GM19240 (cell line): Measurements from ENCODE around the gene SIVA1.

Experiments
- DNase-seq: peaks from one replicate; pipeline ENCODE4 v3.0.0; 2011; ENCODE audit warnings: low spot score; ENCODE audit not compliant: insufficient read length

SIVA1 gene

DNA sequence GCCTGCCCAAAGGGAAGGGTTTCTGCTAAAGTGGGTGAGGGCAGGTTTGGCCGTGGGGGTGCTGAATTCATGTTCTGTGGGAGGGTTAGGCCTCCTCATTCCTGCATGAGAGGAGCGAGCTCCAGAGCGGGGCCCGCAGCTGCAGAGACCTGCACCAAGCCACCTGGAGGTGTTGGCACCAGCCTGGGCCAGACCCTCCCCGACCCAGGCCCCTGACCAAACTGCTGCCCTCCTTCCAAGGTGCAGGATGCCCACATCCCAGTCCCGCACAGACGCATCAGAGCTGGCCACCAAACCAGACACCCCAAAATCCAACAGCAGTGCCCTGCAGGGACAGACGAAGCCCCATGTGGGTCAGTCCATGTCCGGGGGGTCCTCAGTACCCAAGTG is 18.4 kb upstream of the SIVA1 start:
- DNase-seq, result no peak

DNA sequence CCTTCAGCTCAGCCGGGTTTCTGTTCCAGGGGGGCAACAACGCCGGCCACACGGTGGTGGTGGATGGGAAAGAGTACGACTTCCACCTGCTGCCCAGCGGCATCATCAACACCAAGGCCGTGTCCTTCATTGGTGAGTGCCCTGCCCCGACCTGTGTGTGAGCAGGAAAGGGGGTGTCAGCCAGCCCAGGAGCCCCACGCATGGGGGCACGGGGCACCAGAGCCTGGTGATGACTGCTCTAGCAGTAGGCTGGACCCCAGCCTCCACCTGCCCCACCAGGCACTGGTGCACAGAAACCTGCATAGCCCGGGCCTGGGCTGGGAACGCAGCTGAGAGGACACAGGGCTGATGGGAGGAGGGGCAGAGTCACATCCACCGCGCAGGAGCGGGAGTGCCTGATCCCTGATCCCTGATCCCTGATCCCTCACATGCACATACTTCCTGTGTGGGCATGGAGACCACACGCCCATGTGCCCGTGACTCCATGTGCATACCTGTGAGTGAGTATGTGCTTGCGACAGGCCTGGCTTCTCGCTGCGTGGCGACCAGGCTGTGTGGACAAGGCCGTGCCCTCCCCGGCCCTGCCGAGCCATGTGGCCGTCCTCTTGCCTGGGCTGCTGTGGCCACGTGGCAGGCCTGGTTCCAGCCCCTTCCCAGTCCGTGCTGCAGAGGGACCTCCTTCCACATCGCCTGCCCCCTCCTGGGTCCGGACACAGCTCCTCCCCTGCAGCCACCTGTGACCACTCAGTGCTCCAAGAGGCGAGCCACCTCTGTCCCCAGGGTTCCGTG is 17.8 kb upstream of the SIVA1 start:
- no peak for DNase-seq

DNA sequence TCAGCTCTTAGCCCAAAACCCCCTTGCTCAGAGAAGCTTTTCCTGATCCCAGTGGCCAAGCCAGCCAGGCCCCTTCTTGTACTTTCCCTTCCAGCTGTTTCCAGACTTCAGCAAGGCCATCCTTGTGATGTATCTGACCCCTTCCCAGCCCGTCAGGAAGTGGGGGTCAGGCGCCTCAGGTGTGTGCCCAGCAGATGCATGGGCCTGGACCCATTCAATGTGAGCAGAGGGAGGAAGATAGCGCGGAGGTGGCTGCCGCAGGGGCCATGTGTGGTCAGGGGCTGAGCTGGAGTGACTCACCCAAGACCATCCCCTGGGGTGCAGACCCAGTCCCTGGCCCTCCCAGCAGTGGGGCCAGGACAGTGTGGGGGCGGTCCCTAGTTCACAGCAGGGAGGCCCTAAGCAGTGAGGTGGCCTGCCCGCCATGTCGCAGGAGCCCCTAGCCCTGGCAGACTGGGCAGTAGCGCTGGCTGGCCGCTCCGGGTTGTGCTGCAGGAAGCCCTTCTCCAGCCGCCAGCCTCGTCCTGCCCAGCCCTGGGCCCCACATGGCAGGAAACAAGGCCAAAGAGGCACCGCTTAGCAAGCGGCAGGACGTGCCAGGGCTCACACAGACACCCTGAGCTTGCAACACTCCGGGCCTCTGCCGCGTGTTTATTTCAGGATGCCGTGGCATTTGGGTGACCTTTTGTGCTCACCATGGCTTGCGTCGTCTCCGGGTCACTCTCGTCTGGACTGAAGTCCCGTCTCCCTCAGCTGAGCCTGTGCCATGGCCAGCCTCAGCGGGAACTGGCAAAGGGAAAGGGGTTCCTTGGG is 16.9 kb upstream of the SIVA1 start:
- no peak for DNase-seq

DNA sequence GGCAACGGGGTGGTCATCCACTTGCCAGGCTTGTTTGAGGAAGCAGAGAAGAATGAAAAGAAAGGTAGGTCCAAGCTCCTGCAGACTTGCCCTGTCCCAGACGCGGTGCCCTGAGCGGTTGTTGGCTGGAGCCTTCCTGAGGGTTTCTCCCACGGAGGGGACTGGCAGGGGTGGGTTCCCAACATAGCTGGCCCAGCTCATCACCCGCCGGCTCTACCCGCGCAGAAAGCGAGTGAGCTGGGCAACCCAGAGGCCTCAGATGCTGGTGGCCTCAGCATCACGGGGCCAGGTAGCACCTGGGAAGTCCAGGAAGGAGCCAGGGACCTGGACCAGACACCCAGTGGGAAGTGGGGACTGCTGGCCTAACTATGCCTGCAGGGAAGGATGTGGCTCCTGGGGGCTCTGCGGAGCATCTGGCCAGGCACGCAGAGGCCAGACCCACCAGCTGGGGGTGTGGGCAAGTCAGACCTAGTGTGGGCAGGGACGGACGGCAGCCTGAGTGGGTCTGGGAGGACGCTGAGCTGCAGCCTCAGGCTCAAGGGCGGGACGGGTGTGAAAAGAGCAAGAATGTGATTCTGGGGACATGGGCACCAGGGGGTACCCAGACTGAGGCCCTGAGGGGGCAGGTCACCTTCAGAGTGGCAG is 14.4 kb upstream of the SIVA1 start:
- DNase-seq, result no peak

DNA sequence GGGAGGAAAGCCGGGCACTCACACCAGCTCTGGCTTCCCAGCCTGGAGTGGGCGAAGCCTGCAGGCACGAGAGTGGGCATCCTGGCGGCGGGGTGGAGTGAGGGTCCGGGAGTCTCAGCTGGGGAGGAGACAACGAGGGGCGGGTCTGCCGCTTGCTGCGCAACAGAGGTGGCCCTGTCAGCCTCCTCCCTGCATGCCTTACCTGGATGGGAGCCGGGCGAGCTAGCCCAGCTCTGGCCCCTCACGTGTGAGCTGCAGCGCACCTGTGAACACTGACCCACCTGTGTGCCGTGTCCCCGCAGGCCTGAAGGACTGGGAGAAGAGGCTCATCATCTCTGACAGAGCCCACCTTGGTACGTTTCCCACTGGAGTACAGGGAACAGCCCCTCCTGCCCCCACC is 13.9 kb upstream of the SIVA1 start:
- DNase-seq, result no peak

DNA sequence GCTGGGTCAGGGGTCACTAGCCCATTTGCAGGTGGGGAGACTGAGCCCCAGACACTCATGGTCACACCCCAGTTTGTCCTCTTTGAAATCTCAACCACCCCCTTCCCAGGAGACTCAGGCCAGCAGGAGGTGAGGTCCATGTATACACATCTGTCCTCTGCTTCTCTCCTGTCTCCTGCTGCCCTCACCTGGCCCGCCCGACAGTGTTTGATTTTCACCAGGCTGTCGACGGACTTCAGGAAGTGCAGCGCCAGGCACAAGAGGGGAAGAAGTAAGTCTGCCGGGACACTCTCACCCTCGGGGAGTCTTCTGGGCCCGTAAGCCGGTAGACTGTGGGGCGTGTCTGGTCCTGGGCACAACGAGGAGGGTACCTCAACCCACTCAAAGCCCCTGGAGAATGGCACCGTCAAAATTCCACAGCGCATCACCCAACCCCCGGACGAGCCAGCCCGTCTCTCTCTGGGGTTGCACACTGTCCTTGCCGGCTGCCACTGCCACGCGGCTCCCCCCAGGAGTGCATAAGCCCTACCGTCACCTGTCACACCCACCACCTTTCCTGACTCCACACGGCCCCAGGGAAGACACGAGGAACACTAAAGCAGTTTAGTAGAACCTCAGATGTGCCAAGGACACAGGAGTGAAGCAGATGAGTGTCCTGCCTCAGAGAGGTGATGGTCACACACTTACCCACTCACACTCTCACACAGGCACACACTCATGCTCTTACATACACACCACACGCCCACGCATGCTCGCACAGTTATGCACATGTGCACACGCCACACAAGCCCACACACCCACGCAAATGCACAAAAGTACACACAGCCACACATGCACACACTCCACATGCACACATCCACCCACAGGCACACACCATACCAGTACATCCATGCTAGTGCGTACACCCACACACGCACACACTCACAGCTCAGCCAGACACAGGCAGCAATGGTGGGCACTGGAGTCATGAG is 13.1 kb upstream of the SIVA1 start:
- no peak for DNase-seq

DNA sequence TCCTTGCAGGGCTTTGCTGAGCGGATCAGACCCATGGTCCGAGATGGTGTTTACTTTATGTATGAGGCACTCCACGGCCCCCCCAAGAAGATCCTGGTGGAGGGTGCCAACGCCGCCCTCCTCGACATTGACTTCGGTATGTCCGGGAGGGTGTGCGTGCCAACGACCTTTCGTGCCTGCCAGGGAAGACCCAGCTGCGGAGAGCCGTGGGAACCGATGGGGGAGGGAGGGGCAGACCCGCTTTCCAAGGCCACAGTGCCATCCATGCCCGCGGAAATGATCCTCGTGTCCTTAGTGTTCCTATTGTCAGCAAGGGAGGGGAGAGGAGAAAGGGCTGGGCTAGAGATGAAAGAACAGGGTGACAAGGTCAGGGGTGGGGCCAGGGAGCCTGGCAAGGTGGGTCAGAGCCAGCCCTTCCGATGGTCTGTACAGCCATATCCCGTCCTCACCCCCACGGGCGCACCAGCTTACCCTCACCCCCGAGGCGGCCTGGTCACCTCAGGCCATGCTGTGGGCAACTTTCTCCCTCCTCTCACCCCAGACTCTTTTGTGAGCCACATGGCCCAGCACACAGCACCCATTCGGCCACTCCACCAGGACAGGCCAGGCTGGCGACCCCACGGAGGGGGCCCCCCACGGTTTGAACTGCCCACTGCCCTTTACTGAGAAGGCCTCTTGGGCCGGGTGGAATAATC is 11.7 kb upstream of the SIVA1 start:
- no peak for DNase-seq

DNA sequence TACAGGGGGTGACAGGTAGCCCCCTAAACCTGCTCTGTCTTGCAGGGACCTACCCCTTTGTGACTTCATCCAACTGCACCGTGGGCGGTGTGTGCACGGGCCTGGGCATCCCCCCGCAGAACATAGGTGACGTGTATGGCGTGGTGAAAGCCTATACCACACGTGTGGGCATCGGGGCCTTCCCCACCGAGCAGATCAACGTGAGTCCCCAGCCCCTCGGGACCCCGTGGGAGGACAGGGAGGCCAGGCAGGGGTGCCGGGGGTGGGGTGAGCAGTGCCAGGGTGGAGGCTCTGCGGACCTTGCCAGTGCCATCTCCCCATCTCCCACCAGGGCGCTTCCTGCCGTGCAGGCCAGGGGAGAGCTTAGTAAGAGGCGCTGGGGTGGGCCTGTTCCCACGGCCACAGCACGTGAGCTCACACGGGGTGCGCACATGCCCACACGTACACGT is 11.1 kb upstream of the SIVA1 start:
- DNase-seq, result no peak

DNA sequence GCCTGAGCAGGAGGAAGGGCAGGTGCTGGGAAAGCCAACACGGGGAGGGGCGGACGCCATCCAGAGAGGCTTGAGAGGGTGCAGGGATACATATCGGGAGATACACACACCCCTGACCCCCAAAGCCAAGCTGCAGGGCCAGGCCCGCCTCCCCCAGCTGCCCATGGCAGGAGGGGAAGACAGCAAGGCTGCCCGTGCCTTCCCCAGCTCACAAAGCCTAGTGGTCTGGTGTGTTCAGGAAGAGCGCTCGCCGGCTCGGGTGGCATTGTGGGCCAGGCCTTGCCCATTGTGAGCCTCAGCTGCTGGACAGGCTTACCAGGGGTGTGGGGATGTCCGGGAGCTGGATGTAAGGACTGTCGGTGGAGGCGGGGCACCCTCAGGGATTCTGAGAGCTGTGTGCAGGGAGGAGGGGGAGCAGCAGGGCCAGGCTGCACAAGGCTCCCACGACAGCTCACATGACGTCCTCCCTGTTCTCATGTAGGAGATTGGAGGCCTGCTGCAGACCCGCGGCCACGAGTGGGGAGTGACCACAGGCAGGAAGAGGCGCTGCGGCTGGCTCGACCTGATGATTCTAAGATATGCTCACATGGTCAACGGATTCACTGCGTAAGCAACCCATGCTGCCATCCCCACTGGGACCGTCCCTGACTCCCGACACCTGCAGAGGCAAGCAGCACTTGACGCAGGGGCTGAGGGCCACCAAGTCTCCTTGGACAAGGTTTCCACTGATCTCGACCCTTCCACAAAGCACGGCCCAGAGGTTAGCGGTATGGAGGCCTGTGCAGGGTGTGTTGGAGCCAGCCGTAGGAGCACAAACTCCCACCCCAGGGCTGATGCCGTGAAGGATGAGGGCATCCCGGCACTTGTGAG is 10.1 kb upstream of the SIVA1 start:
- DNase-seq, result no peak

DNA sequence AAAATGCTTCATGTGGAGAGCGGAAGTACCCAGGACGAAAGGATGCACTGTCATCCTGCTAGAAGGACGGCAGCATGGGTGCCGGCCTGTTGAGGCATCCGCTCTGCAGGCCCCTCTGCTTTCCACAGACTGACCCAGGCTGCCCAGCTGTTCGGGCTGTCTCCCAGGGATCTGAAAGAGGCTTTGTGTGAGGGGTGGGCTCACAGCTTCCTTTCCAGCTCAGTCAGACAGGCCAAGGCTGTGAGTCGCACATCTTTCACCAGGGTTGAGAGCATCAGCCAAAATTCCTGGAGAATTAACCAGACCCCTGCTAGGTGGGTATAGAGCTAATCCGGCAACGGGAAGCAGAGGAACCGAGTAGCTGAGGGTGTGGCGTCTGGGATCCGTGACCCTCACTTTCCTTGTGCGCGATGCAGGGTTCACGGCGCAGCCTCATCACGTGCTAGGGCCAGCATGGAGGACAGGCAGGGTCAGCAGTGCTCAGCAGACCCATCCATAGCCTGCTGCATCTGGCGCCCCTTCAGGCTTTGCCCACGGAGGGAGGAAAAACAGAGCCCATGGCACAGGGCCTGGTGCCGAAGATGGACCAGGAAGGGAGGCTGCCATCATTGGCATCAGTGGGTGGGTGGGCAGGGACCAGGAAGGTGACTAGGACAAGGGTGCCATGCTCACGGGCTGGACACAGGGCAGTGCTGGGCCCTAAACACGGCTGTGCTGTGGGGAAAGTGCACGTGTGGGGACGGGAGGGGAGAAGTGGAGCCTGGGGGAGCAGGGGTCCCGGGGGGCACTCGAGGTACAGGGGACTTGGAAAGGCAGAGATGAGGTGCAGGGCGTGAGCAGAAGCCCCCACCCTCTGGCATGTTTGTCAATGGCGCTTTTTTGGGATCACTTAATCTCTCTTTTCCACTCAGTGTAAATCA is 9.2 kb upstream of the SIVA1 start:
- DNase-seq, result no peak

DNA sequence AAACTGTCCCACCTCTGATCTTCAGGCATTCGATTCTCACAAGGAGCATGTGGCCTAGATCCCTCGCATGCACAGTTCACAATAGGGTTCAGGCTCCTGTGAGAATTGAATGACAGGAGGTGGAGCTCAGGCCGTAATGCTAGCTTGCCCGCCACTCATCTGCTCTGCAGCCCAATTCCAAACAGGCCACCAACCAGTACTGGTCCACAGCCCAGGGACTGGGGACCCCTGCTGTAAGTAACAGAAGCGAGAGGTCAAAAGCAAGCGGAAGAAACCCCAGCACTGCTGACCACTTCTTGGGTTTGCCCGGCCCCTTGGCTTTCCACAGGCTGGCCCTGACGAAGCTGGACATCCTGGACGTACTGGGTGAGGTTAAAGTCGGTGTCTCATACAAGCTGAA is 8.5 kb upstream of the SIVA1 start:
- no peak for DNase-seq

DNA sequence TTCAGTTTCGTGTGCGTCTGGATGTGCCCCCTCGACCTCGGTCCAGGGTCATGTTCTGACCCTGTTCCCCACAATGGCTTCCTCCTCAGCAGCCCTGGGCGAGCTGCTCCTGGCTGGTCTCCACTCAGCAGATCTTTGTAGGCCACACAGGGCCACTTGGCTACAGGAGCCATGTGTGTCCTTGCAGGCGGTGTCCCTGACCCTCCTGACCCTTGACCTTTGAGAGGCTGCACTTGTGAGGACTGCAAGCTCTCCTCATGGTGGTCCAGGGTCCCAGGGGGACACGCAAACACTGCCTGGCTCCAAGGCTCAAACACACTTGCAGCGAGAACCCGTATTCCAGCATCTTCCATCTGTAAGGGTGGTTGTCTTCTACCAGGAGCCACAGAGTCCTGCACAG is 7.5 kb upstream of the SIVA1 start:
- DNase-seq, result no peak

DNA sequence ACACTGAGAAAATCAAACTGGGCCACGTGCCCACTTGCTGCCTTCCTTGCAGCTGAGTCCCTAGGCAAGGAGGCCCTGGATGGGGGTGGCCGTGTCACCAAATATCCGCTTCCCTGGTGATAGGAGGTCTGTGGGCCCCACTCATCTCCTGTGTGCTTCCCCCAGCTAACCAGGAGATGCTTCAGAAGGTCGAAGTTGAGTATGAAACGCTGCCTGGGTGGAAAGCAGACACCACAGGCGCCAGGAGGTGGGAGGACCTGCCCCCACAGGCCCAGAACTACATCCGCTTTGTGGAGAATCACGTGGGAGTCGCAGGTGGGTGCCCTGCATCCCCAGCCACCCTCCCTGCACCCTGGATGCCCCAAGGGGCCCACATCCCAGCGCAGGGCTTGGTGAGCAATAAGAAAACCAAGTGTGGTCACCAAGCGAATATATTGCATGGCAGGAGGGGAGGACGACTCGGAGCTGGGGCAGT is 6.8 kb upstream of the SIVA1 start:
- no peak for DNase-seq

DNA sequence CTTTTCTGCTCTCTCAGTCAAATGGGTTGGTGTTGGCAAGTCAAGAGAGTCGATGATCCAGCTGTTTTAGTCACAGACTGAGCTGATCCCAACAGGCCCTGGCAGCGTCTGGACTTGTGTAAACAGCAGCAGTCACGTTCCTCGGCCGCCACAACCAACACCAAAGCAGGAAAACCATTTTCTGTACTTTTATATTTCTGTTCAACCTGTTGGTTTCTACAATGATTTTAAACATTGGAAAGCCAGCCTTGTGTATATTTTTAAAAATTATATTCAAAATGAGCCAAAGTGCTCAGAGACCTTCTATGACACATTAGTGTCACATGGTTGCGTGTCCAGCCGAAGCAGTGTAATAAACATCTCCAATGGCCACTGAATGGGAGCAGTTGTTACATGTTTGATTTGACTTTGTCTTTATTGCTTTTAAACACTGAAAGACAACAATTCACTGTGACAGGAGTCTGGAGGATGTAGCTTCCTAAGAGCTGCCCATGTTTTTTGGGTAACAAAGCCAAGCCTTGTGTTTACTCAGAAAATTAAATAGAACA is 5.9 kb upstream of the SIVA1 start:
- no peak for DNase-seq

DNA sequence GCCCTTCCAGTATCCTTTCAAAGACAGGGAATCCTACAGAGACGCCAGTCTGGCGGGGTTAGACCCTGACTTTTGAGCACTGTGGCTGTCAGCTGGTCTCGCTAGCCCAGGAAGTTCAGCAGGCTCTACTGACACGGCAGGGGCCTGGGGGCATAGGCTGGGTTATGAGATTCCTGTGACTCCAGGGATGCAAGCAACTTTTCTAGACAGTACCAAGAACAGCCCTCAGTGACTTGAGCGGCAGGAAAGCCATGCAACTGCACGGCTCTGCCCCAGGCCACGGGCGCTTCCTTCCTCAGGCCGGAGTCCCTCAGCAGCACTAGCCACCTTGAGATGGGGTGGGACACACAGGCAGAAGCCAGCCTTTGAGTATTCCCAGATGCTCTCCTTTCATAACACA is 5.1 kb upstream of the SIVA1 start:
- DNase-seq, result no peak

DNA sequence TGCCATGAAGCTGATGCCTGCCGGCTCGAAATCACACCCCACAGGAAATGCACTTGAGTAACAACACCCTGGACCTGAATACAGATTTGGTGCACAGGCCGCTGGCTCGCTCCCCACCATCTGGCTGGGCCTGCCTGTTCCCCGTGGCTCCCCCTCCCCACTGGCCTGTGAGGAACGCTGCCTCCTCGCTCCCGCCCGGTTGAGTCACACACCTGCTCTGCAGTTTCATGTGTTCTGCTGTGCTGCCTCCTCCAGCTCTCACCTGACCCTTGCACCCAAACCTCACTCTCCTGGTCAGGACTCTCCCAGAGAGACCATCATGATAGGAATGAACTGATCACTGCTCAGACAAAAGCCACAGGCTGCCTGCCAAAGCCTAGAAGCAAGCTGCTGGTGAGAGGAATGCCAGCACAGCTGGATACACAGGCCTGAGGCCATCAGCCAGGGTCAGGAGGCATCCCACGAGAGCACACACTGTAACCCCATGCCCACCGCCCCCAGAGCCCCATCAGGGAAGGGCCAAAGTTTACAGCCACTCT is 3.8 kb upstream of the SIVA1 start:
- DNase-seq, result no peak

DNA sequence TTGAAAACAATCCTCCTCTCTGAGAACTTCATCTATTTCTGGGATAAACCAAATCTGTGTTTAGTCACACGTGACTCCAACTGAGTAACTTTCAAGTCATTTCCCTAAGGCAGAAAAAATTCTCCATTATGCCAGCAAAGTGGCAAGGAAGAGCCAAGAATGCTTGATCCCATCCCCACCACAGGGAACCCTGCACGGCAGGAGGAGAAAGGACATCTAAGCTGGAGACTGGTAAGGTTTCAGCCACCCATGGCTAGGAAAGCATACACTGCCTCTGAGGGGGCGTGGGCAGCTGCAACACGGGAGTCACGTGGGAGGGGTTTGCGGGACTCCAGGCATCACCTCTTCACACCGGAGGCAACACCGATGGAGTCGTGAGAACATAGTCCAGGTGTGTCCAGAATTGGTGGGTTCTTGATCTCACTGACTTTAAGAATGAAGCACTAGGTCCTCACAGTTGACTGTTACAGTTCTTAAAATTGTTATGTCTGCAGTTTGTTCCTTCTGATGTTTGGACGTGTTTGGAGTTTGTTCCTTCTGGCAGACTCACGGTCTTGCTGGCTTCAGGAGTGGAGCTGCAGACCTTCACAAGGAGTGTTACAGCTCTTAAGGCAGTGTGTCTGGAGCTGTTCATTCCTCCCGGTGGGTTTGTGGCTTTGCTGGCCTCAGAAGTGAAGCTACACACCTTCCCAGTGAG is 2.7 kb upstream of the SIVA1 start:
- DNase-seq, result no peak
